Fibroblast of the aortic adventitia (primary cell): ENCODE results near the gene HHAT. TPM values are rescaled to one million over a fixed set of nuclear protein-coding genes. Genes with fewer than 3 reads are reported as not detected.
A peak's percentile ranks its signal among the peaks of the same experiment; 100 is the strongest.

Source experiments
- DNase-seq: peaks from one replicate; pipeline ENCODE4 v3.0.0-alpha.2; 2010; ENCODE audit warnings: low read depth
- H3K4me3 ChIP-seq: 2 replicates; pipeline ENCODE4 v1.5.1; 2011; ENCODE audit warnings: low read depth, mild to moderate bottlenecking, control low read depth, low read length, moderate library complexity
- total RNA-seq: library from RNA; depleted of rRNA; stranded (reverse); fragments of >200 nt; gene quantifications from 2 replicates; pipeline ENCODE4 v1.2.3, GENCODE V29; 2012; ENCODE audit warnings: low replicate concordance
- TF ChIP-seq, protein P1 (sequence below): IDR thresholded peaks from 2 replicates; pipeline ENCODE4 v1.5.1; 2011; ENCODE audit warnings: mild to moderate bottlenecking, low read length, control low read depth, inconsistent platforms; ENCODE audit not compliant: insufficient read depth

Gene HHAT
- total RNA-seq, 1 donor = 8.5 TPM

DNA sequence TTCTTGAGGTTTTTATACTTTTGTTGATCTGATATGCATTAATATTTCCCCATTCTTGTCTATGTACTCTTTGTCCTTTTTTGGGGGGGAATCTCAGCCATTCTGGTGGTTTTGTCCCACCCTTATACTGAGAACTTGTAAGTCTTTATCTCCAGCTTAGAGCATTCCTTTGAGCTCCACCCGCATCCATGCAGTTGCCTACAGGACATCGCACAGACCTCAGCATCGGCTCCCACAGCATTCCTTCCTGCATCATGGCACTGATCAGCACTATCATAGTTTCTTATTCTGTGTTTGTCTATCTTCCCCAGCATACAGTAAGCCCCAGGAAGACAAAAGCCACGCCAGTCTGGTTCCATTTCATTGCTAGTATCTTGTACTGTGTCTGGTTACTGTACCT lies 33.0 kb downstream of the HHAT start:
- H3K4me3 ChIP-seq = no peak overlapping the region
- no peak for DNase-seq
- TF ChIP-seq, protein P1, sequence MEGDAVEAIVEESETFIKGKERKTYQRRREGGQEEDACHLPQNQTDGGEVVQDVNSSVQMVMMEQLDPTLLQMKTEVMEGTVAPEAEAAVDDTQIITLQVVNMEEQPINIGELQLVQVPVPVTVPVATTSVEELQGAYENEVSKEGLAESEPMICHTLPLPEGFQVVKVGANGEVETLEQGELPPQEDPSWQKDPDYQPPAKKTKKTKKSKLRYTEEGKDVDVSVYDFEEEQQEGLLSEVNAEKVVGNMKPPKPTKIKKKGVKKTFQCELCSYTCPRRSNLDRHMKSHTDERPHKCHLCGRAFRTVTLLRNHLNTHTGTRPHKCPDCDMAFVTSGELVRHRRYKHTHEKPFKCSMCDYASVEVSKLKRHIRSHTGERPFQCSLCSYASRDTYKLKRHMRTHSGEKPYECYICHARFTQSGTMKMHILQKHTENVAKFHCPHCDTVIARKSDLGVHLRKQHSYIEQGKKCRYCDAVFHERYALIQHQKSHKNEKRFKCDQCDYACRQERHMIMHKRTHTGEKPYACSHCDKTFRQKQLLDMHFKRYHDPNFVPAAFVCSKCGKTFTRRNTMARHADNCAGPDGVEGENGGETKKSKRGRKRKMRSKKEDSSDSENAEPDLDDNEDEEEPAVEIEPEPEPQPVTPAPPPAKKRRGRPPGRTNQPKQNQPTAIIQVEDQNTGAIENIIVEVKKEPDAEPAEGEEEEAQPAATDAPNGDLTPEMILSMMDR = no peak

DNA sequence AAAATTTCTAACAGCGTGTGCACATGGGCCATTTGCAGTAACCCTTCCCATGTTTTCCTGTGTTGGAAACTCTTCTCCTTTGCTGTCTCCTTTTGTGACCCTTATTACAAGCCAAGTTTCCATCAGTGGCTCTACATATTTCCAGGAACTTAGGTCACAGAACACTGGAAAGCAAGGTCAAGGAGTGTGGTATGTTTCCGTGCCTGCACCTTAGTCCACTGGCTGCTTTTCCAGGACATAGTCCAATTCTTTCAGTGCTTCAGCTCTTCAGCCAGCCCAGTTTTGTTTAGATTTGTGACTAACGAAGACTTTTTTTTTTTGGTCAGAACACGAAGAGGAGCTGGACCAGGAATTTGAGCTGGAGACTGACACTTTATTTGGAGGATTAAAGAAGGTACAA lies 33.8 kb downstream of the HHAT start:
- H3K4me3 ChIP-seq = no peak overlapping the region
- TF ChIP-seq, protein P1 = no peak
- peak; percentile 82 for DNase-seq

DNA sequence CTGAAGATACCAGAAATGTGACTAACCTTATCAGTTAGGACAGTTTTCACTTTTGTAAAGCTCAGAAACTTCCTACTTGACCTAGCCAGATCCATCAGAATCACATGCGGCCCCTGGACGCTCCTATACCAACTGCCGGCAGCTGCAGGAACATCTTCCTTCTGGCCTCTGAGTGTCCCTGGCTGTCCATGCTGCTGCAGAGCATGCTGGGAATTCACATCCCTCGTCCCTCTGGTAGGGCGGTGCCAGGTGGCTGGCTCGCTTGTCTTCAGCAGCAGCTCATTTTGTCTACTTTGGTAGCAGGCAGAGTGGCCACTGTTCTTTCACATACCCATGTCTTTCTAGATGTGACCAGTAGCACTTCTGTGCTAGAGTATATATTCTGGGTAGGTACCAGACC lies 34.4 kb downstream of the HHAT start:
- no peak for DNase-seq

GRCh38 chr1:210364479-210364878 lies 35.8 kb downstream of the HHAT start:
- TF ChIP-seq, protein P1 = no peak
- no peak for DNase-seq
- H3K4me3 ChIP-seq = no peak overlapping the region

More for the DNA sequence above, 34.4 kb downstream of the HHAT start:
- H3K4me3 ChIP-seq = no peak overlapping the region
- TF ChIP-seq, protein P1 = no peak

- TF ChIP-seq, protein P1 = no peak
- DNase-seq = no peak
- H3K4me3 ChIP-seq = no peak overlapping the region
These were observed 38.1 kb downstream of the HHAT start for GRCh38 chr1:210366767-210367166.

- TF ChIP-seq, protein P1 = no peak
- H3K4me3 ChIP-seq = no peak overlapping the region
- no peak for DNase-seq
These were observed 38.9 kb downstream of the HHAT start for GRCh38 chr1:210367566-210367965.

GRCh38 chr1:210369425-210369824 lies 40.7 kb downstream of the HHAT start:
- no peak for DNase-seq
- H3K4me3 ChIP-seq = no peak overlapping the region
- TF ChIP-seq, protein P1 = no peak
